GM21786 (cell line): ENCODE data around the gene BCAP31.
"Not testable (repeated sequence)": the region's sequence is repeated elsewhere in the genome, so short reads cannot be mapped to it uniquely, and the experiment has no call there.

Experiments
- ATAC-seq: cut with Tn5 transposase; IDR thresholded peaks from one replicate; pipeline ENCODE4 v1.9.1; 2021; ENCODE audit not compliant: unreplicated experiment

Gene BCAP31

GRCh38 chrX:153696538-153696937 lies 27.6 kb downstream of the BCAP31 start:
- ATAC-seq = not testable (repeated sequence)

GRCh38 chrX:153696100-153696499 lies 28.1 kb downstream of the BCAP31 start:
- no peak for ATAC-seq

GRCh38 chrX:153694687-153695270 lies 29.4 kb downstream of the BCAP31 start:
- no peak for ATAC-seq

GRCh38 chrX:153694256-153694655 lies 29.9 kb downstream of the BCAP31 start:
- not testable (repeated sequence) for ATAC-seq

- no peak for ATAC-seq
Measured at GRCh38 chrX:153693216-153694086, 30.7 kb downstream of the BCAP31 start.

GRCh38 chrX:153692611-153693156 lies 31.5 kb downstream of the BCAP31 start:
- no peak for ATAC-seq

- no peak for ATAC-seq
Measured at GRCh38 chrX:153692003-153692402, 32.2 kb downstream of the BCAP31 start.

GRCh38 chrX:153691032-153691827 lies 33.0 kb downstream of the BCAP31 start:
- ATAC-seq = not testable (repeated sequence)

- ATAC-seq = no peak
Measured at GRCh38 chrX:153690466-153690865, 33.7 kb downstream of the BCAP31 start.

GRCh38 chrX:153689654-153690465 lies 34.3 kb downstream of the BCAP31 start:
- no peak for ATAC-seq

- ATAC-seq = no peak
Measured at GRCh38 chrX:153688911-153689590, 35.1 kb downstream of the BCAP31 start.

GRCh38 chrX:153688506-153688905 lies 35.7 kb downstream of the BCAP31 start:
- ATAC-seq = no peak

- no peak for ATAC-seq
Measured at GRCh38 chrX:153688071-153688470, 36.1 kb downstream of the BCAP31 start.

GRCh38 chrX:153687121-153688039 lies 36.8 kb downstream of the BCAP31 start, which contains the start of gene SLC6A8:
SLC6A8 (plus strand) TSS chrX:153687926; CDS start chrX:153688575, 649 bp downstream.
- no peak for ATAC-seq

- no peak for ATAC-seq
Measured at GRCh38 chrX:153686711-153687110, 37.5 kb downstream of the BCAP31 start.

- no peak for ATAC-seq
Measured at GRCh38 chrX:153685751-153686696, 38.2 kb downstream of the BCAP31 start.

- ATAC-seq = no peak
Measured at GRCh38 chrX:153685156-153685536, 39.0 kb downstream of the BCAP31 start.
